HepG2 (cell line): ENCODE data around the gene ENTPD5. TPM values are rescaled to one million over a fixed set of nuclear protein-coding genes. Genes with fewer than 3 reads are reported as not detected.

Experiments
- ARID4A ChIP-seq: sonication (generic); formaldehyde crosslinking; IDR thresholded peaks from 2 replicates; pipeline ENCODE4 v1.5.0; 2020; ENCODE audit warnings: mild to moderate bottlenecking, missing genetic modification reagents, borderline replicate concordance
- LBX2 ChIP-seq: sonication (generic); formaldehyde crosslinking; IDR thresholded peaks from 2 replicates; pipeline ENCODE4 v1.5.0; 2020; ENCODE audit warnings: missing genetic modification reagents, mild to moderate bottlenecking, borderline replicate concordance
- MEIS1 ChIP-seq: sonication (generic); formaldehyde crosslinking; IDR thresholded peaks from 2 replicates; pipeline ENCODE4 v1.9.0; 2021; ENCODE audit warnings: mild to moderate bottlenecking, missing genetic modification reagents, moderate library complexity, borderline replicate concordance
- NR1H2 ChIP-seq: sonication (generic); formaldehyde crosslinking; IDR thresholded peaks from 2 replicates; pipeline ENCODE4 v1.8.1; 2022; ENCODE audit warnings: low read depth, missing genetic modification reagents, borderline replicate concordance
- RXRA ChIP-seq: sonication (generic); formaldehyde crosslinking; IDR thresholded peaks from 2 replicates; pipeline ENCODE4 v1.5.1; 2020; ENCODE audit warnings: missing genetic modification reagents
- SCMH1 ChIP-seq: sonication (generic); formaldehyde crosslinking; IDR thresholded peaks from 2 replicates; pipeline ENCODE4 v1.9.0; 2021; ENCODE audit warnings: missing genetic modification reagents, mild to moderate bottlenecking, borderline replicate concordance
- TCF12 ChIP-seq, 2 experiments: fragments of 450-650 bp in 1 of 2; sonication (generic) in 1 of 2; formaldehyde crosslinking in 1 of 2; IDR thresholded peaks; 2 replicates each; pipeline versions ENCODE4 v1.6.1 to v1.8.0; 2017 to 2022; ENCODE audit warnings: antibody characterized with exemption in 1 of 2, mild to moderate bottlenecking in 1 of 2, missing genetic modification reagents in 1 of 2, moderate library complexity in 1 of 2
- TFDP2 ChIP-seq: sonication (generic); formaldehyde crosslinking; IDR thresholded peaks from 2 replicates; pipeline ENCODE4 v1.4.0; 2020; ENCODE audit warnings: missing genetic modification reagents
- ZNF550 ChIP-seq: sonication (generic); formaldehyde crosslinking; IDR thresholded peaks from 2 replicates; pipeline ENCODE4 v1.4.0; 2020; ENCODE audit warnings: mild to moderate bottlenecking, missing genetic modification reagents, borderline replicate concordance
- ZNF567 ChIP-seq: sonication (generic); formaldehyde crosslinking; IDR thresholded peaks from 2 replicates; pipeline ENCODE4 v1.8.1; 2023; ENCODE audit warnings: mild to moderate bottlenecking, missing genetic modification reagents, borderline replicate concordance
- ZNF770 ChIP-seq: sonication (generic); formaldehyde crosslinking; IDR thresholded peaks from 2 replicates; pipeline ENCODE4 v1.5.0; 2020; ENCODE audit warnings: mild to moderate bottlenecking, missing genetic modification reagents
- ZSCAN31 ChIP-seq: sonication (generic); formaldehyde crosslinking; IDR thresholded peaks from 2 replicates; pipeline ENCODE4 v1.5.0; 2020; ENCODE audit warnings: low read depth, mild to moderate bottlenecking, missing genetic modification reagents
- polyA plus RNA-seq, 8 experiments: library from polyadenylated mRNA; depleted of rRNA in 3 of 8; stranded (reverse) in 7 of 8; unstranded in 1 of 8; fragments of >200 nt; fragmentation: Illumina TruSeq in 4 of 8; extraction: Trizol in 4 of 8; gene quantifications; 2 replicates each; pipeline versions ENCODE4 v1.2.1 to v1.2.3, GENCODE V29; 2011 to 2016; ENCODE audit warnings: low read depth in 4 of 8, missing spikeins in 1 of 8, mixed read lengths in 1 of 8; ENCODE audit not compliant: insufficient read depth in 1 of 8
- total RNA-seq, 5 experiments: library from RNA; depleted of rRNA; stranded (reverse); fragments of >200 nt; fragmentation: Illumina TruSeq; extraction: Trizol; gene quantifications; 2 replicates each; pipeline ENCODE4 v1.2.3, GENCODE V29; 2016; ENCODE audit warnings: low read depth in 1 of 5
- TF ChIP-seq, protein P1 (sequence below): sonication (generic); formaldehyde crosslinking; conservative IDR thresholded peaks from 2 replicates; pipeline ENCODE4 v1.8.0; 2022; ENCODE audit warnings: mild to moderate bottlenecking, moderate library complexity, missing genetic modification reagents
- TF ChIP-seq, protein P2 (sequence below): IDR thresholded peaks from 2 replicates; pipeline ENCODE4 v1.6.1; 2016; ENCODE audit warnings: control low read depth

ENTPD5 gene
- total and polyA plus RNA-seq, 2 of the 13 experiments (the other 11 are each of a cell fraction or from before 2014, with no cell fraction given), result 33.8 to 43.3 TPM

- TF ChIP-seq, protein P1, sequence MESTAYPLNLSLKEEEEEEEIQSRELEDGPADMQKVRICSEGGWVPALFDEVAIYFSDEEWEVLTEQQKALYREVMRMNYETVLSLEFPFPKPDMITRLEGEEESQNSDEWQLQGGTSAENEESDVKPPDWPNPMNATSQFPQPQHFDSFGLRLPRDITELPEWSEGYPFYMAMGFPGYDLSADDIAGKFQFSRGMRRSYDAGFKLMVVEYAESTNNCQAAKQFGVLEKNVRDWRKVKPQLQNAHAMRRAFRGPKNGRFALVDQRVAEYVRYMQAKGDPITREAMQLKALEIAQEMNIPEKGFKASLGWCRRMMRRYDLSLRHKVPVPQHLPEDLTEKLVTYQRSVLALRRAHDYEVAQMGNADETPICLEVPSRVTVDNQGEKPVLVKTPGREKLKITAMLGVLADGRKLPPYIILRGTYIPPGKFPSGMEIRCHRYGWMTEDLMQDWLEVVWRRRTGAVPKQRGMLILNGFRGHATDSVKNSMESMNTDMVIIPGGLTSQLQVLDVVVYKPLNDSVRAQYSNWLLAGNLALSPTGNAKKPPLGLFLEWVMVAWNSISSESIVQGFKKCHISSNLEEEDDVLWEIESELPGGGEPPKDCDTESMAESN, result peak; percentile 85
- no peak for TF ChIP-seq SCMH1
- TF ChIP-seq RXRA, result peak; percentile 80
- no peak; the same call in 1 of the 2 replicates for TF ChIP-seq ZNF770
- TF ChIP-seq NR1H2, result peak; percentile 80
- TF ChIP-seq, protein P2, sequence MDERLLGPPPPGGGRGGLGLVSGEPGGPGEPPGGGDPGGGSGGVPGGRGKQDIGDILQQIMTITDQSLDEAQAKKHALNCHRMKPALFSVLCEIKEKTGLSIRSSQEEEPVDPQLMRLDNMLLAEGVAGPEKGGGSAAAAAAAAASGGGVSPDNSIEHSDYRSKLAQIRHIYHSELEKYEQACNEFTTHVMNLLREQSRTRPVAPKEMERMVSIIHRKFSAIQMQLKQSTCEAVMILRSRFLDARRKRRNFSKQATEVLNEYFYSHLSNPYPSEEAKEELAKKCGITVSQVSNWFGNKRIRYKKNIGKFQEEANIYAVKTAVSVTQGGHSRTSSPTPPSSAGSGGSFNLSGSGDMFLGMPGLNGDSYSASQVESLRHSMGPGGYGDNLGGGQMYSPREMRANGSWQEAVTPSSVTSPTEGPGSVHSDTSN (CRISPR knock-in tag), result no peak
- peak; percentile 97 for TF ChIP-seq ARID4A (CRISPR knock-in tag)
- TF ChIP-seq LBX2 (CRISPR knock-in tag), result peak; percentile 70; the same call in 1 of the 2 replicates
- peak; percentile 85 for TF ChIP-seq ZSCAN31 (CRISPR knock-in tag)
- TF ChIP-seq ZNF550 (CRISPR knock-in tag), result no peak
- peak; percentile 80 for TF ChIP-seq TFDP2 (CRISPR knock-in tag)
- TF ChIP-seq ZNF567 (CRISPR knock-in tag), result peak; percentile 21; the same call in 1 of the 2 replicates
- peak; percentile 68 for TF ChIP-seq MEIS1 (CRISPR knock-in tag)
- TF ChIP-seq TCF12 (IDR thresholded peaks at IDR 0.05), result no peak
- TF ChIP-seq TCF12 (CRISPR knock-in tag; IDR thresholded peaks at IDR 0.05), result 0 out of 2 replicates have a peak, but pooled peaks have one; percentile 25
These were observed 69.0 kb downstream of the ENTPD5 start, which contains the start of the genes COQ6 and FAM161B (continued) for GRCh38 chr14:73949752-73950734.
